ENCODE results near the gene OR13G1. TPM values are rescaled to one million over a fixed set of nuclear protein-coding genes. Genes with fewer than 3 reads are reported as not detected.

Gene OR13G1
- total RNA-seq, 2 donors from 2014 or later, result not detected

GRCh38 chr1:247638011-247638410 is 41.5 kb downstream of the OR13G1 start:
- no peak overlapping the region for H3K27ac Mint-ChIP-seq
- no peak for DNase-seq
- H3K4me3 ChIP-seq (ENCODE audit: low read length), result no peak overlapping the region
- H3K4me1 ChIP-seq (ENCODE audit: control insufficient read depth, insufficient read depth, low read length), result no peaks in the 10 kb centered on the region
- H3K4me1 Mint-ChIP-seq, result peaks cover 1% of the 10 kb centered on the region
- H3K9me3 ChIP-seq (ENCODE audit: control insufficient read depth, low read length), result no peaks in the 10 kb centered on the region
- H3K36me3 ChIP-seq (ENCODE audit: control insufficient read depth, insufficient read depth, low read length), result no peaks in the 10 kb centered on the region
- H3K9me3 Mint-ChIP-seq, result no peaks in the 10 kb centered on the region
- no peak overlapping the region for H3K27ac ChIP-seq (ENCODE audit: low read depth, low read length)
- no peak for TF ChIP-seq CTCF (conservative IDR thresholded peaks at IDR 0.05)
- no peak overlapping the region for H3K9ac ChIP-seq (ENCODE audit: extremely low read depth, low read length, poor library complexity, severe bottlenecking)
- peaks cover 30% of the 10 kb centered on the region for H3K27me3 Mint-ChIP-seq (ENCODE audit: insufficient read depth)
- no peak overlapping the region for H3K4me3 Mint-ChIP-seq
- no peaks in the 10 kb centered on the region for H3K36me3 Mint-ChIP-seq (ENCODE audit: low read depth)
- 86 to 90% methylated on average over 2 to 4 of the region's 4 CpGs for WGBS, 2 experiments (ENCODE audit: insufficient coverage in 1 of 2, insufficient read length in 1 of 2)
- H3K27me3 ChIP-seq (ENCODE audit: control insufficient read depth, insufficient read depth, low read length, poor library complexity, severe bottlenecking), result peaks cover 7% of the 10 kb centered on the region

GRCh38 chr1:247627951-247628350 is 51.6 kb downstream of the OR13G1 start:
- H3K4me1 Mint-ChIP-seq, result no peaks in the 10 kb centered on the region
- WGBS, 2 experiments (ENCODE audit: insufficient coverage in 1 of 2, insufficient read length in 1 of 2), result 54 to 81% methylated on average over 2 to 3 of the region's 3 CpGs
- TF ChIP-seq CTCF (conservative IDR thresholded peaks at IDR 0.05), result no peak
- no peak overlapping the region for H3K27ac Mint-ChIP-seq
- Histone ChIP-seq H3K36me3 (ENCODE audit: control insufficient read depth, insufficient read depth, low read length) (no peaks in the 10 kb centered on the region), H3K4me1 (ENCODE audit: control insufficient read depth, insufficient read depth, low read length) (no peaks in the 10 kb centered on the region), H3K9me3 (ENCODE audit: control insufficient read depth, low read length) (no peaks in the 10 kb centered on the region), H3K27me3 (ENCODE audit: control insufficient read depth, insufficient read depth, low read length, poor library complexity, severe bottlenecking) (no peaks in the 10 kb centered on the region), H3K4me3 (ENCODE audit: low read length) (no peak overlapping the region), H3K27ac (ENCODE audit: low read depth, low read length) (no peak overlapping the region), H3K9ac (ENCODE audit: extremely low read depth, low read length, poor library complexity, severe bottlenecking) (no peak overlapping the region)
- H3K27me3 Mint-ChIP-seq (ENCODE audit: insufficient read depth), result peaks cover 13% of the 10 kb centered on the region
- peaks cover 8% of the 10 kb centered on the region for H3K9me3 Mint-ChIP-seq
- no peak for DNase-seq
- no peak overlapping the region for H3K4me3 Mint-ChIP-seq
- no peaks in the 10 kb centered on the region for H3K36me3 Mint-ChIP-seq (ENCODE audit: low read depth)

Other genes starting within 250 kb of the OR13G1 start
- gene OR2B11, start 221.6 kb downstream of the OR13G1 start, total RNA-seq, result not detected
- not detected for gene OR2C3, start 143.3 kb downstream of the OR13G1 start, total RNA-seq
- gene GCSAML, start 130.6 kb downstream of the OR13G1 start, total RNA-seq, result not detected
- not detected for gene OR2G2, start 91.4 kb downstream of the OR13G1 start, total RNA-seq
- gene OR2G3, start 74.2 kb downstream of the OR13G1 start, total RNA-seq, result not detected
- not detected for gene OR6F1, start 36.9 kb upstream of the OR13G1 start, total RNA-seq
- under 1 TPM in 1 of 2 donors, not detected in 1; 0.29 TPM for gene OR14K1, start 58.9 kb upstream of the OR13G1 start, total RNA-seq
- not detected for gene OR14A2, start 68.4 kb upstream of the OR13G1 start, total RNA-seq
- gene OR1C1, start 80.8 kb upstream of the OR13G1 start, total RNA-seq, result not detected
- not detected for gene OR14A16, start 144.4 kb upstream of the OR13G1 start, total RNA-seq
- not detected for gene OR11L1, start 162.2 kb upstream of the OR13G1 start, total RNA-seq
- gene TRIM58, start 177.4 kb upstream of the OR13G1 start, total RNA-seq, result 1 to 10 TPM; 1.7 to 1.8 TPM
- gene OR2W3, start 215.8 kb upstream of the OR13G1 start, total RNA-seq, result 1 to 10 TPM in 1 of 2 donors, under 1 TPM in 1; 0.29 to 1.6 TPM
- not detected for gene OR2T8, start 240.5 kb upstream of the OR13G1 start, total RNA-seq
- not detected for gene OR2AJ1, start 245.2 kb upstream of the OR13G1 start, total RNA-seq